Measurements from ENCODE around the gene ITPK1. TPM values are rescaled to one million over a fixed set of nuclear protein-coding genes. Genes with fewer than 3 reads are reported as not detected.

The ITPK1 gene
- total RNA-seq, 1 experiment from 2014 or later, result 25.9 TPM

- intact Hi-C loops (cut with micrococcal nuclease; ENCODE audit: unreplicated experiment) (no loop called here), in situ Hi-C loops (cut with HindIII; ENCODE audit: low pct_unique_long_range_greater_than_20kb, low sequenced_read_pairs) (no loop called here)
- ChIA-PET CTCF (no interaction called here), POLR2A (no interaction called here)
- DNase-seq (ENCODE audit: low read depth, low spot score) (no peak), ATAC-seq (no peak)
- no peaks in the 10 kb centered on the region for H3K36me3 ChIP-seq (ENCODE audit: control insufficient read depth, insufficient read depth, low read length)
- H3K27ac ChIP-seq (ENCODE audit: low read length), result no peak overlapping the region
- TF ChIP-seq TCF7L2 (IDR thresholded peaks at IDR 0.05; ENCODE audit: low read depth, low read length), result no peak
- TF ChIP-seq CTCF (IDR thresholded peaks at IDR 0.05), result no peak
- TF ChIP-seq REST (IDR thresholded peaks at IDR 0.05; ENCODE audit: insufficient read depth in 1 of 2, low read depth in 2 of 2, low read length in 1 of 2), result no peak
- no peak for TF ChIP-seq POLR2AphosphoS5 (IDR thresholded peaks at IDR 0.05; ENCODE audit: low read depth, low read length)
- TF ChIP-seq SIN3A (IDR thresholded peaks at IDR 0.05; ENCODE audit: borderline replicate concordance, insufficient read depth, low read depth, low read length), result no peak
- no TSS peak for BruUV-seq (replicated peaks)
- no peaks in the 10 kb centered on the region for H3K4me1 ChIP-seq (ENCODE audit: control insufficient read depth, insufficient read depth, low read length)
- no peaks in the 10 kb centered on the region for H3K9me3 ChIP-seq (ENCODE audit: control insufficient read depth, insufficient read depth, low read depth, low read length)
- H3K4me3 ChIP-seq (ENCODE audit: low read depth in 2 of 2, low read length in 2 of 2), result no peak overlapping the region
- no peaks in the 10 kb centered on the region for H3K27me3 ChIP-seq (ENCODE audit: control insufficient read depth, insufficient read depth, low read length)
Observed at GRCh38 chr14:92898566-92899131, 217.1 kb downstream of the ITPK1 start.

DNA sequence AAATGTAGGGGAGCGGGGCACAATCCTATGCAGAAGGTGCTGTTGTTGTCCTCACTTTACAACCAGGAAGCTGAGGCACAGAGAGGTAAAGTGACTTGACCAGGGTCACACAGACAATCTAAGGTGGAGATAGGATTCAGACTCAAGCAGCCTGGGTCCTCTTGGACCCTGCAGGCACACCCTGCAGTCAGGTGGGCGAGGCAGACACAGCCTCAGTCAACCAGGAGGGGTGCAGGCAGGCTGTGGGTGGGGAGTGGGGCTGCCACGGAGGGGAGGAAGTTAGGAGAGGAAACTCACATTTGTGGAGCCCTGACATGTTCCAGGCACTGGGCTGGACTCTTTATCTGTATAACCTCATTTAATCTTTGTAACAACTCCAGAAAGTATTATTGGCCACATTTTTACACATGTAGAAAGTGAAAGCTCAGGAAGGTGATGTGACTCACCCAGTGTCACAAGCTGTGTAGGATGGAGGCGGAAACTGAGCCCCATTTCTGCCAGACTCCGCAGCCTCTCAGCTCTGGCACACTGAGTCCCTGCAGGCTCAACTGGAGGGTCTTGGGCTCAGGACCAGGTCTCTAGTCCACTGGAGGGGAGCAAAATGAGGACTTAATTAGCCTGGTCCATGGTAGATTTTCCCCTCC lies 217.7 kb downstream of the ITPK1 start:
- ChIA-PET POLR2A (no interaction called here), CTCF (no interaction called here)
- H3K9me3 ChIP-seq (ENCODE audit: control insufficient read depth, insufficient read depth, low read depth, low read length), result no peaks in the 10 kb centered on the region
- TF ChIP-seq TCF7L2 (IDR thresholded peaks at IDR 0.05; ENCODE audit: low read depth, low read length) (no peak), SIN3A (IDR thresholded peaks at IDR 0.05; ENCODE audit: borderline replicate concordance, insufficient read depth, low read depth, low read length) (no peak), POLR2AphosphoS5 (IDR thresholded peaks at IDR 0.05; ENCODE audit: low read depth, low read length) (no peak), REST (IDR thresholded peaks at IDR 0.05; ENCODE audit: insufficient read depth in 1 of 2, low read depth in 2 of 2, low read length in 1 of 2) (no peak), CTCF (IDR thresholded peaks at IDR 0.05) (no peak)
- intact Hi-C loops (cut with micrococcal nuclease; ENCODE audit: unreplicated experiment), result no loop called here
- H3K27ac ChIP-seq (ENCODE audit: low read length), result no peak overlapping the region
- no peak overlapping the region for H3K4me3 ChIP-seq (ENCODE audit: low read depth in 2 of 2, low read length in 2 of 2)
- BruUV-seq (replicated peaks), result no TSS peak
- in situ Hi-C loops (cut with HindIII; ENCODE audit: low pct_unique_long_range_greater_than_20kb, low sequenced_read_pairs), result no loop called here
- no peaks in the 10 kb centered on the region for H3K27me3 ChIP-seq (ENCODE audit: control insufficient read depth, insufficient read depth, low read length)
- H3K4me1 ChIP-seq (ENCODE audit: control insufficient read depth, insufficient read depth, low read length), result no peaks in the 10 kb centered on the region
- ATAC-seq, result no peak
- H3K36me3 ChIP-seq (ENCODE audit: control insufficient read depth, insufficient read depth, low read length), result no peaks in the 10 kb centered on the region
- no peak for DNase-seq (ENCODE audit: low read depth, low spot score)

All from Panc1 (cell line).